Activated CD8-positive, alpha-beta memory T cell treated with anti-CD3 and anti-CD28 coated beads for 1 hour (primary cell): ENCODE results near the gene RABIF.
"Not testable (repeated sequence)": the region's sequence is repeated elsewhere in the genome, so short reads cannot be mapped to it uniquely, and the experiment has no call there.

Experiments used
- DNase-seq, 2 donors: peaks; one replicate each; pipeline ENCODE4 v3.0.0-alpha.2; 2020; ENCODE audit warnings: low read depth in 1 of 2; ENCODE audit errors: extremely low read depth in 1 of 2

Gene RABIF

DNA sequence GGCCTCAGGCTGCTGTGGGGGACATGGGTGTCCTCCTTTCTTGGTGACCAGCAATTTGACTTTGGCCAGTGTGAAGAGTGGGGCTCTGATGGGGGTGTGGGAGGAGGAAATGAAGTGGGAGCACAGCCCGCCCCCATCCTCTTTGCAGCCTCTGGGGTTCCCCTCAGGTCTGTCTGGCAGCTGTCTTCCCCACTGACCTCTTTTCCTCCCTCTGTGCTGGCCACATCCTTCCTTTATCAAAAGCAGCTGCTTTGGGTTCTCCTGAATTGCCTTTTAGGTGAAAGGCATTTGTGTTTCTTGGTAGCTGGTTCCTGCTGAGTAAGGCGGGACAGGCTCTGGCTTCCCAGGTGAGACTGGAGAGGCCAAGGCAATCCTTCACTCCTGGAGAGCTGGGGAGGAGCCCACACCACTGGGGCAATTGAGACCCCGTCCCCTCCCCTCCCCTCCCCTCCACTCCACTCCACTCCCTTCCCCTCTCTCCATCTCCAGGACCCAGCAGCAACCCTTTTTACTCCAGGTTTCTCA is 53.3 kb downstream of the RABIF start:
- DNase-seq = no peak

DNA sequence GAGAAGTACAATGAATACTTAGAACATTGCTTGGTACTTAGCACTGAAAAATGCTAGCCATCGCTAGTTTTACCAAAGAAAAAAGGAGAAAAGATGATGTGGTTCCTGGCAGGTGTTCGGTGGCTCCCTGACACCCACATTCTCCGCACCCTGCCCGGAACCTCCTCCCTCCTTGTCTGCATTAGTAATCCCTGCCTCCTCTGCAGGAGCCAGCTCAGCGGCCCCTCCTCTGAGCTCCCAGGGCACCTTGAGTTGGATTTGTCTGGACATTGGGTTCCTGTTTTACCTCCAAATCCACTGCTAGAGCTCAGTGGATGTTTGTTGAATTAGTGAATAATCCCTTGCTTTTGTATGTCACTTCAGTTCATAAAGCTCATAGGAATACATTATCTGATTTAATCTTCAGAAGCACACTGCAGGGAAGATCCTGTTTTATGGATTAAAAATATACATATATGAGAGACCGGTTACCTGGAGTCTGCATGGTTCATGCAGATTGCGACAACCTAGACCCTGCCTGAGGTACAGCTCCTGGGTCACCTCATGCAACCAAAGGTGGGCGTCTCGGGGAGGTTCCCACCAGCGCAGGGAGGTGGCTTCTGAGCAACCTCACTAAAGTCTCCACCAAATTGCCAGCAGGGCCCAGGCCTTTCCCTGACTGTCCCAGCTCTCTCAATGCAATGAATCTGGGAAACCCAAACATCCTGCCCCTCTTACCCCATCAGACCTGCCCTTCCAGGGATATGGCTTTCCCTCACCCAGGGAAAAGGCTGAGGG is 54.0 kb downstream of the RABIF start:
- no peak for DNase-seq

DNA sequence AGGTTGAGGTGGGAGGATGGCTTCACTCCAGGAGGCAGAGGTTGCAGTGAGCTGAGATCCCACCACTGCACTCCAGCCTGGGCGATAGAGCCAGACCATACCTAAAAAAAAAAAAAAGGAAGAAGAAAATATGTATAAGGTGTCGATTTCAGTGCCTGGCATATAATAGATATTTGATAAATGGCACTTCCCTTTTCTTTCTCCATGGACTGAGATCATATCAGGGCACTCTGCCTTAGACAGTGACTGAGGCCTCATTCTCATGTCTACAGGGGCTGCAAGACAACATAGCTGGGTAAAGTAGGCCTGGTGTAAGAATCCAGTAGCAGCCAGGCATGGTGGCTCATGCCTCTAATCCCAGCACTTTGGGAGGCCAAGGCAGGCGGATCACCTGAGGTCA is 57.0 kb downstream of the RABIF start:
- no peak for DNase-seq

DNA sequence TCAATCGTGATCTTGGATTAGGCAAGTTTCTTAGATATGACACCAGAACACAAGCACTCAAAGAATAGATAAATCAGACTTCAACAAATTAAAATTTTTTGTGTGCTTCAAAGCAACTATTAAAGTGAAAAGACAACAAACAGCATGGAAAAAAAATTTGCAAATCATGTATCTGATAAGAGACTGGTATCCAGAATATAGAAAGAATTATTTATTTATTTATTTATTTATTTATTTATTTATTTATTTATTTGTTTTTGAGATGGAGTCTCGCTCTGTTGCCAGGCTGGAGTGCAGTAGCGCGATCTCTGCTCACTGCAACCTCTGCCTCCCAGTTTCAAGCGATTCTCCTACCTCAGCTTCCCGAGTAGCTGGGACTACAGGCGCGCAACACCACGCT is 59.7 kb downstream of the RABIF start:
- DNase-seq = not testable (repeated sequence)
